ENCODE results near the gene SVEP1.

The SVEP1 gene

GRCh38 chr9:110357505-110357904 lies 222.0 kb downstream of the SVEP1 start:
- no peaks in the 10 kb centered on the region for H3K4me1 ChIP-seq (ENCODE audit: control insufficient read depth in 1 of 2, insufficient read depth in 2 of 2, low read length in 2 of 2)
- no peaks in the 10 kb centered on the region for H3K9me3 ChIP-seq (ENCODE audit: control insufficient read depth in 1 of 2, low read length in 2 of 2)
- no peaks in the 10 kb centered on the region for H3K36me3 ChIP-seq (ENCODE audit: control insufficient read depth in 1 of 2, insufficient read depth in 2 of 2, low read length in 2 of 2)
- no peak overlapping the region for H3K9ac ChIP-seq (ENCODE audit: low read depth in 1 of 2, low read length in 2 of 2)
- no peaks in the 10 kb centered on the region for H3K27me3 ChIP-seq (ENCODE audit: control insufficient read depth in 1 of 2, insufficient read depth in 2 of 2, low read length in 2 of 2)
- no peak overlapping the region for H3K4me3 ChIP-seq (ENCODE audit: low read depth in 1 of 2, low read length in 2 of 2)
- H3K27ac ChIP-seq (ENCODE audit: low read depth, low read length): no peak overlapping the region

GRCh38 chr9:110356639-110357395 lies 222.7 kb downstream of the SVEP1 start:
- Histone ChIP-seq H3K36me3 (ENCODE audit: control insufficient read depth in 1 of 2, insufficient read depth in 2 of 2, low read length in 2 of 2) (no peaks in the 10 kb centered on the region), H3K4me3 (ENCODE audit: low read depth in 1 of 2, low read length in 2 of 2) (no peak overlapping the region), H3K9ac (ENCODE audit: low read depth in 1 of 2, low read length in 2 of 2) (no peak overlapping the region), H3K4me1 (ENCODE audit: control insufficient read depth in 1 of 2, insufficient read depth in 2 of 2, low read length in 2 of 2) (no peaks in the 10 kb centered on the region), H3K27me3 (ENCODE audit: control insufficient read depth in 1 of 2, insufficient read depth in 2 of 2, low read length in 2 of 2) (no peaks in the 10 kb centered on the region), H3K27ac (ENCODE audit: low read depth, low read length) (no peak overlapping the region), H3K9me3 (ENCODE audit: control insufficient read depth in 1 of 2, low read length in 2 of 2) (no peaks in the 10 kb centered on the region)

DNA sequence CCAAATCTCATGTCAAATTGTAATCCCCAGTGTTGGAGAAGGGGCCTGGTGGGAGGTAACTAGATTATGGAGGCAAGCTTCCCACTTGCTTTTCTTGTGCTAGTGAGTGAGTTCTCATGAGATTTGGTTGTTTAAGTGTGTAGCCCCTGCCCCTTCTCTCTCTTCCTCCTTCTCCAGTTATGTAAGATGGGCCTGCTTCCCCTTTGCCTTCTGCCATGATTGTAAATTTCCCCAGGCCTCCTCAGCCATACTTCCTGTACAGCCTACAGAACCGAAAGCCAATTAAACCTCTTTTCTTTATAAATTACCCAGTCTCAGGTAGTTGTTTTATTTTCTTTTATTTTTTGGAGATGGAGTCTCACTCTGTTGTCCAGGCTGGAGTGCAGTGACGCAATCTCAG lies 223.6 kb downstream of the SVEP1 start:
- Histone ChIP-seq H3K9me3 (ENCODE audit: control insufficient read depth in 1 of 2, low read length in 2 of 2) (no peaks in the 10 kb centered on the region), H3K27ac (ENCODE audit: low read depth, low read length) (no peak overlapping the region), H3K36me3 (ENCODE audit: control insufficient read depth in 1 of 2, insufficient read depth in 2 of 2, low read length in 2 of 2) (no peaks in the 10 kb centered on the region), H3K4me3 (ENCODE audit: low read depth in 1 of 2, low read length in 2 of 2) (no peak overlapping the region), H3K27me3 (ENCODE audit: control insufficient read depth in 1 of 2, insufficient read depth in 2 of 2, low read length in 2 of 2) (no peaks in the 10 kb centered on the region), H3K9ac (ENCODE audit: low read depth in 1 of 2, low read length in 2 of 2) (no peak overlapping the region), H3K4me1 (ENCODE audit: control insufficient read depth in 1 of 2, insufficient read depth in 2 of 2, low read length in 2 of 2) (no peaks in the 10 kb centered on the region)

DNA sequence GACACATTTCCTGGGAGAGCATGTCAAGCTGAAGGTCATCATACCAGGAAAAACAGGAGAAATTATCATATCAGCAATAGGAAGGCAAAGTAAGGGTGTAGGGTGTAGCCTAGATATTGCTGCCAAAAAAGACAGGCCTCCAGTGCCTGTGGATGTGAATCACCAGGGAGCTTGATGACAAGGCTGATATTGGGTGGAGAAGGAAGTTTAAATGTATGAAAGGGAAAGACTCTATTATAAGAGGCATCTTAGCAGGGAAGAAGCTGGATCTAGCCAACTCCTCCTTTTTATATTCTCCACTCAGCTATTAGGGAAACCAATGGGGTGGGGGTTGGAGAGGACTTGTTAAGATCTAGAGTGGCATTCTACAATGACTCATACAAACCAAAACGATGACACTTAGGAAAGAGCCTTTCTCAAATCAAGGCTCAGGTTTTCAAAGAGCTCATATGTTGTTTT lies 228.5 kb downstream of the SVEP1 start:
- H3K36me3 ChIP-seq (ENCODE audit: control insufficient read depth in 1 of 2, insufficient read depth in 2 of 2, low read length in 2 of 2): no peaks in the 10 kb centered on the region
- H3K9me3 ChIP-seq (ENCODE audit: control insufficient read depth in 1 of 2, low read length in 2 of 2): no peaks in the 10 kb centered on the region
- H3K27me3 ChIP-seq (ENCODE audit: control insufficient read depth in 1 of 2, insufficient read depth in 2 of 2, low read length in 2 of 2): no peaks in the 10 kb centered on the region
- H3K9ac ChIP-seq (ENCODE audit: low read depth in 1 of 2, low read length in 2 of 2): no peak overlapping the region
- H3K27ac ChIP-seq (ENCODE audit: low read depth, low read length): no peak overlapping the region
- no peaks in the 10 kb centered on the region for H3K4me1 ChIP-seq (ENCODE audit: control insufficient read depth in 1 of 2, insufficient read depth in 2 of 2, low read length in 2 of 2)
- H3K4me3 ChIP-seq (ENCODE audit: low read depth in 1 of 2, low read length in 2 of 2): no peak overlapping the region

DNA sequence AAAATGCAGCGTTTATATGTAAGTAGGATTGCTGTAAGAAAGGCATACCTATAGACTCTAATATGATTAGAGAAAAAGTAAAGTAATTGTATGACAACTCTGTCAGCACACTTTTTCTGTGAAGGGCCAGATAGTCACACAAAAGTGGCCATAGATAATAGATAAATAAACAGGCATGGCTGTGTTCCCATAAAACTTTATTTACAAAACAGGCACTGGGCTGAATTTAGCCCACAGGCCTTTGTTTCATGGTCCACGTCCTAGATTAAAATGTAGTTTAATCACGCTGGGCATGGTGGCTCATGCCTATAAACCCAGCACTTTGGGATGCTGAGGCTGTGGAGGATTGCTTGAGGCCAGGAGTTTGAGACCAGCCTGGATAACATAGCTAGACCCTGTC lies 233.2 kb downstream of the SVEP1 start:
- Histone ChIP-seq H3K9me3 (ENCODE audit: control insufficient read depth in 1 of 2, low read length in 2 of 2) (no peaks in the 10 kb centered on the region), H3K36me3 (ENCODE audit: control insufficient read depth in 1 of 2, insufficient read depth in 2 of 2, low read length in 2 of 2) (no peaks in the 10 kb centered on the region), H3K27ac (ENCODE audit: low read depth, low read length) (no peak overlapping the region), H3K9ac (ENCODE audit: low read depth in 1 of 2, low read length in 2 of 2) (no peak overlapping the region), H3K4me3 (ENCODE audit: low read depth in 1 of 2, low read length in 2 of 2) (no peak overlapping the region), H3K27me3 (ENCODE audit: control insufficient read depth in 1 of 2, insufficient read depth in 2 of 2, low read length in 2 of 2) (no peaks in the 10 kb centered on the region), H3K4me1 (ENCODE audit: control insufficient read depth in 1 of 2, insufficient read depth in 2 of 2, low read length in 2 of 2) (no peaks in the 10 kb centered on the region)

- Histone ChIP-seq H3K27me3 (ENCODE audit: control insufficient read depth in 1 of 2, insufficient read depth in 2 of 2, low read length in 2 of 2) (no peaks in the 10 kb centered on the region), H3K27ac (ENCODE audit: low read depth, low read length) (no peak overlapping the region), H3K9ac (ENCODE audit: low read depth in 1 of 2, low read length in 2 of 2) (no peak overlapping the region), H3K9me3 (ENCODE audit: control insufficient read depth in 1 of 2, low read length in 2 of 2) (no peaks in the 10 kb centered on the region), H3K4me3 (ENCODE audit: low read depth in 1 of 2, low read length in 2 of 2) (no peak overlapping the region), H3K4me1 (ENCODE audit: control insufficient read depth in 1 of 2, insufficient read depth in 2 of 2, low read length in 2 of 2) (no peaks in the 10 kb centered on the region), H3K36me3 (ENCODE audit: control insufficient read depth in 1 of 2, insufficient read depth in 2 of 2, low read length in 2 of 2) (no peaks in the 10 kb centered on the region)
Measured at GRCh38 chr9:110344821-110345220, 234.7 kb downstream of the SVEP1 start.

- no peak overlapping the region for H3K27ac ChIP-seq (ENCODE audit: low read depth, low read length)
- no peaks in the 10 kb centered on the region for H3K4me1 ChIP-seq (ENCODE audit: control insufficient read depth in 1 of 2, insufficient read depth in 2 of 2, low read length in 2 of 2)
- no peaks in the 10 kb centered on the region for H3K9me3 ChIP-seq (ENCODE audit: control insufficient read depth in 1 of 2, low read length in 2 of 2)
- no peaks in the 10 kb centered on the region for H3K27me3 ChIP-seq (ENCODE audit: control insufficient read depth in 1 of 2, insufficient read depth in 2 of 2, low read length in 2 of 2)
- no peaks in the 10 kb centered on the region for H3K36me3 ChIP-seq (ENCODE audit: control insufficient read depth in 1 of 2, insufficient read depth in 2 of 2, low read length in 2 of 2)
- no peak overlapping the region for H3K4me3 ChIP-seq (ENCODE audit: low read depth in 1 of 2, low read length in 2 of 2)
- no peak overlapping the region for H3K9ac ChIP-seq (ENCODE audit: low read depth in 1 of 2, low read length in 2 of 2)
Measured at GRCh38 chr9:110343551-110343950, 236.0 kb downstream of the SVEP1 start.

DNA sequence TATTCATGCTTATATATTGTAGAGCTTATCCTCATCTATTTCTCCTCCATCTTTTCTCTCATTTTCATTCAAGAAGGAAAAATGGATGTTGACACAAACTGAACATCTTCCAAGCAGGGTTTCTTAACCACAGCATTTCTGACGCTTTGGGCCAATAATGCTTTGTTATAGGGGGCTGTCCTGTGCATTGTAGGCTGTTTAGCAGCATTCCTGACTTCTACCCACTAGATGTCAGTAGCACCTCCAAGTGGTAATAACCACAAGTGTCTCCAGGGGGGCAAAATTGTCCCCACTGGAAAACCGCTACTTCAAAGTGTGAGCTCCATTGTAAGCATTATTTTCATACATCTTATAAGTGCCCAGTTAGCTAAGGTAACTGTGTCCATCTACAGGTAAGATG lies 239.2 kb downstream of the SVEP1 start:
- Histone ChIP-seq H3K36me3 (ENCODE audit: control insufficient read depth in 1 of 2, insufficient read depth in 2 of 2, low read length in 2 of 2) (no peaks in the 10 kb centered on the region), H3K27me3 (ENCODE audit: control insufficient read depth in 1 of 2, insufficient read depth in 2 of 2, low read length in 2 of 2) (no peaks in the 10 kb centered on the region), H3K9me3 (ENCODE audit: control insufficient read depth in 1 of 2, low read length in 2 of 2) (no peaks in the 10 kb centered on the region), H3K4me1 (ENCODE audit: control insufficient read depth in 1 of 2, insufficient read depth in 2 of 2, low read length in 2 of 2) (peaks cover 0 to 4% of the 10 kb centered on the region in 2 donors), H3K9ac (ENCODE audit: low read depth in 1 of 2, low read length in 2 of 2) (no peak overlapping the region), H3K4me3 (ENCODE audit: low read depth in 1 of 2, low read length in 2 of 2) (no peak overlapping the region), H3K27ac (ENCODE audit: low read depth, low read length) (no peak overlapping the region)

GRCh38 chr9:110338143-110338542 lies 241.4 kb downstream of the SVEP1 start:
- Histone ChIP-seq H3K36me3 (ENCODE audit: control insufficient read depth in 1 of 2, insufficient read depth in 2 of 2, low read length in 2 of 2) (no peaks in the 10 kb centered on the region), H3K27ac (ENCODE audit: low read depth, low read length) (no peak overlapping the region), H3K4me1 (ENCODE audit: control insufficient read depth in 1 of 2, insufficient read depth in 2 of 2, low read length in 2 of 2) (peaks cover 0 to 4% of the 10 kb centered on the region in 2 donors), H3K4me3 (ENCODE audit: low read depth in 1 of 2, low read length in 2 of 2) (no peak overlapping the region), H3K27me3 (ENCODE audit: control insufficient read depth in 1 of 2, insufficient read depth in 2 of 2, low read length in 2 of 2) (no peaks in the 10 kb centered on the region), H3K9me3 (ENCODE audit: control insufficient read depth in 1 of 2, low read length in 2 of 2) (no peaks in the 10 kb centered on the region), H3K9ac (ENCODE audit: low read depth in 1 of 2, low read length in 2 of 2) (no peak overlapping the region)

- Histone ChIP-seq H3K9me3 (ENCODE audit: control insufficient read depth in 1 of 2, low read length in 2 of 2) (no peaks in the 10 kb centered on the region), H3K27ac (ENCODE audit: low read depth, low read length) (no peak within 1 kb of the TSS), H3K4me3 (ENCODE audit: low read depth in 1 of 2, low read length in 2 of 2) (no peak within 1 kb of the TSS), H3K27me3 (ENCODE audit: control insufficient read depth in 1 of 2, insufficient read depth in 2 of 2, low read length in 2 of 2) (no peaks in the 10 kb centered on the region), H3K4me1 (ENCODE audit: control insufficient read depth in 1 of 2, insufficient read depth in 2 of 2, low read length in 2 of 2) (peaks cover 0 to 4% of the 10 kb centered on the region in 2 donors), H3K36me3 (ENCODE audit: control insufficient read depth in 1 of 2, insufficient read depth in 2 of 2, low read length in 2 of 2) (no peaks in the 10 kb centered on the region), H3K9ac (ENCODE audit: low read depth in 1 of 2, low read length in 2 of 2) (no peak within 1 kb of the TSS)
Measured at GRCh38 chr9:110337727-110338126, 241.8 kb downstream of the SVEP1 start, which contains the start of gene TXNDC8. Gene TXNDC8, minus strand, starts transcription at chr9:110337863.
